ENCODE results near the gene GTSE1. TPM values are rescaled to one million over a fixed set of nuclear protein-coding genes. Genes with fewer than 3 reads are reported as not detected.

GTSE1 gene
- total RNA-seq, 1 experiment from 2014 or later: 46.1 TPM

GRCh38 chr22:46318576-46318975, 21.9 kb downstream of the GTSE1 start:
- BruUV-seq (replicated peaks): no TSS peak
- H3K27me3 ChIP-seq (ENCODE audit: insufficient read depth, low read length): no peaks in the 10 kb centered on the region
- H3K36me3 ChIP-seq (ENCODE audit: control insufficient read depth in 1 of 2, insufficient read depth in 2 of 2, low read length in 2 of 2): peaks cover 40 to 41% of the 10 kb centered on the region in 2 experiments
- TF ChIP-seq ATF3 (IDR thresholded peaks at IDR 0.05): no peak
- TF ChIP-seq RAD21 (IDR thresholded peaks at IDR 0.05; ENCODE audit: low read depth): no peak
- TF ChIP-seq SRF (IDR thresholded peaks at IDR 0.05; ENCODE audit: low read depth): no peak
- no peak for TF ChIP-seq CEBPB (IDR thresholded peaks at IDR 0.05; ENCODE audit: low read depth)
- TF ChIP-seq ZBTB33 (IDR thresholded peaks at IDR 0.05; ENCODE audit: extremely low read depth, insufficient replicate concordance, low read length): no peak
- no peaks in the 10 kb centered on the region for H4K20me1 ChIP-seq (ENCODE audit: insufficient read depth)
- no peaks in the 10 kb centered on the region for H3K9me2 ChIP-seq (ENCODE audit: insufficient read depth)
- no peak for ATAC-seq
- no peak for DNase-seq (ENCODE audit: low read depth, low spot score)
- intact Hi-C loops (cut with micrococcal nuclease): no loop called here
- POLR2A ChIA-PET: no interaction called here
- H3K4me2 ChIP-seq (ENCODE audit: low read length): no peak overlapping the region
- no peak overlapping the region for H2AFZ ChIP-seq (ENCODE audit: low read depth, low read length, poor library complexity, severe bottlenecking)
- RAD21 ChIA-PET (ENCODE audit: low non-redundant PET in 1 of 2, low total read pairs in 2 of 2, uncharacterized antibody in 2 of 2, unreplicated experiment in 2 of 2): no interaction called here
- H3K79me2 ChIP-seq (ENCODE audit: insufficient read depth, low read length): peaks cover 30% of the 10 kb centered on the region; the same call in 1 of the 2 replicates
- H3K4me3 ChIP-seq (replicated peaks in 1 of 2; ENCODE audit: low read depth in 1 of 2, low read length in 2 of 2): no peak overlapping the region
- H3K27ac ChIP-seq (ENCODE audit: low read depth, low read length): no peak overlapping the region
- CTCF ChIA-PET: no interaction called here
- no peaks in the 10 kb centered on the region for H3K4me1 ChIP-seq (ENCODE audit: control insufficient read depth in 1 of 2, insufficient read depth in 2 of 2, low read length in 2 of 2)
- no peaks in the 10 kb centered on the region for H3K9me3 ChIP-seq (ENCODE audit: control insufficient read depth in 1 of 2, insufficient read depth in 1 of 2, low read depth in 1 of 2, low read length in 2 of 2)
- H3K9ac ChIP-seq (ENCODE audit: low read length): no peak overlapping the region

- Histone ChIP-seq H3K9ac (ENCODE audit: low read length) (no peak overlapping the region), H3K9me2 (ENCODE audit: insufficient read depth) (no peaks in the 10 kb centered on the region), H4K20me1 (ENCODE audit: insufficient read depth) (no peaks in the 10 kb centered on the region), H3K4me2 (ENCODE audit: low read length) (no peak overlapping the region), H3K27ac (ENCODE audit: low read depth, low read length) (no peak overlapping the region), H3K9me3 (ENCODE audit: control insufficient read depth in 1 of 2, insufficient read depth in 1 of 2, low read depth in 1 of 2, low read length in 2 of 2) (no peaks in the 10 kb centered on the region), H3K79me2 (ENCODE audit: insufficient read depth, low read length) (peaks cover 30% of the 10 kb centered on the region; the same call in 1 of the 2 replicates), H2AFZ (ENCODE audit: low read depth, low read length, poor library complexity, severe bottlenecking) (no peak overlapping the region), H3K4me3 (replicated peaks in 1 of 2; ENCODE audit: low read depth in 1 of 2, low read length in 2 of 2) (no peak overlapping the region), H3K36me3 (ENCODE audit: control insufficient read depth in 1 of 2, insufficient read depth in 2 of 2, low read length in 2 of 2) (peaks cover 34 to 40% of the 10 kb centered on the region in 2 experiments), H3K4me1 (ENCODE audit: control insufficient read depth in 1 of 2, insufficient read depth in 2 of 2, low read length in 2 of 2) (no peaks in the 10 kb centered on the region), H3K27me3 (ENCODE audit: insufficient read depth, low read length) (no peaks in the 10 kb centered on the region)
- POLR2A ChIA-PET: no interaction called here
- no peak for ATAC-seq
- CTCF ChIA-PET: no interaction called here
- intact Hi-C loops (cut with micrococcal nuclease): no loop called here
- RAD21 ChIA-PET (ENCODE audit: low non-redundant PET in 1 of 2, low total read pairs in 2 of 2, uncharacterized antibody in 2 of 2, unreplicated experiment in 2 of 2): no interaction called here
- no TSS peak for BruUV-seq (replicated peaks)
- DNase-seq (ENCODE audit: low read depth, low spot score): no peak
- no peak for TF ChIP-seq EZH2phosphoT487 (IDR thresholded peaks at IDR 0.05; ENCODE audit: borderline replicate concordance)
- TF ChIP-seq POLR2A (IDR thresholded peaks at IDR 0.05; ENCODE audit: borderline replicate concordance, extremely low read depth, insufficient read depth, insufficient read length): no peak
- no peak for TF ChIP-seq MAX (IDR thresholded peaks at IDR 0.05)
- TF ChIP-seq SRF (IDR thresholded peaks at IDR 0.05; ENCODE audit: low read depth): no peak
- TF ChIP-seq ZFX (IDR thresholded peaks at IDR 0.05): no peak
- no peak for TF ChIP-seq RAD21 (IDR thresholded peaks at IDR 0.05; ENCODE audit: low read depth)
- TF ChIP-seq TCF7L2 (IDR thresholded peaks at IDR 0.05; ENCODE audit: borderline replicate concordance, extremely low read depth, insufficient read depth, insufficient read length): no peak
- no peak for TF ChIP-seq REST (IDR thresholded peaks at IDR 0.05; ENCODE audit: low read depth)
- TF ChIP-seq CBX3 (IDR thresholded peaks at IDR 0.05; ENCODE audit: low read depth): no peak
- no peak for TF ChIP-seq POLR2AphosphoS5 (IDR thresholded peaks at IDR 0.05; ENCODE audit: low read depth, low read length)
- TF ChIP-seq SIN3A (IDR thresholded peaks at IDR 0.05; ENCODE audit: low read depth): no peak
- no peak for TF ChIP-seq CEBPB (IDR thresholded peaks at IDR 0.05; ENCODE audit: low read depth)
- no peak for TF ChIP-seq FOSL1 (IDR thresholded peaks at IDR 0.05; ENCODE audit: low read depth)
These were observed 22.6 kb downstream of the GTSE1 start for GRCh38 chr22:46319319-46319718.
